A673 (cell line): ENCODE data around the gene CDH15. TPM values are rescaled to one million over a fixed set of nuclear protein-coding genes. Genes with fewer than 3 reads are reported as not detected.

ENCODE experiments used
- BruUV-seq: library from RNA; stranded (reverse); fragments of 400-500 nt; replicated peaks from 2 replicates; lab custom pipeline; 2021; lab: Mats Ljungman, UMichigan
- CTCF ChIA-PET: fragments of 300-600 bp; sonication (Branson Sonifier 250); formaldehyde crosslinking; loops from one replicate; lab custom pipeline; 2022; ENCODE audit warnings: antibody characterized with exemption; lab: Charles Lee
- POLR2A ChIA-PET: fragments of 300-600 bp; sonication (Branson Sonifier 250); formaldehyde crosslinking; loops from one replicate; lab custom pipeline; 2022; ENCODE audit warnings: antibody characterized with exemption; ENCODE audit not compliant: low non-redundant PET; lab: Charles Lee
- DNase-seq: peaks from one replicate; pipeline ENCODE4 v3.0.0-alpha.2; 2015; ENCODE audit warnings: low spot score
- H3K27ac ChIP-seq: fragments of 200-600 bp; sonication (generic); 2 replicates; pipeline ENCODE4 v1.5.1; 2016; ENCODE audit warnings: mixed run types, low read depth, mild to moderate bottlenecking, mixed read lengths, antibody characterized with exemption, low read length; ENCODE audit not compliant: poor library complexity, severe bottlenecking
- H3K27me3 ChIP-seq: fragments of 200-600 bp; sonication (generic); replicated peaks from 2 replicates; pipeline ENCODE4 v1.6.1; 2017; ENCODE audit warnings: mixed run types, low read depth, mild to moderate bottlenecking, mixed read lengths, antibody characterized with exemption, low read length; ENCODE audit not compliant: insufficient read depth, poor library complexity
- H3K36me3 ChIP-seq: fragments of 200-600 bp; sonication (generic); 2 replicates; pipeline ENCODE4 v1.6.1; 2016; ENCODE audit warnings: mixed run types, mild to moderate bottlenecking, mixed read lengths, antibody characterized with exemption, low read length; ENCODE audit not compliant: insufficient read depth, poor library complexity, severe bottlenecking
- H3K4me1 ChIP-seq: fragments of 200-600 bp; sonication (generic); 2 replicates; pipeline ENCODE4 v1.6.1; 2017; ENCODE audit warnings: mixed run types, mild to moderate bottlenecking, mixed read lengths, antibody characterized with exemption, low read length; ENCODE audit not compliant: insufficient read depth, poor library complexity, severe bottlenecking
- H3K4me3 ChIP-seq: fragments of 200-600 bp; sonication (generic); 2 replicates; pipeline ENCODE4 v1.5.1; 2016; ENCODE audit warnings: low read depth, mixed run types, mild to moderate bottlenecking, mixed read lengths, low read length; ENCODE audit not compliant: poor library complexity, severe bottlenecking
- H3K9me3 ChIP-seq: fragments of 200-600 bp; sonication (generic); 2 replicates; pipeline ENCODE4 v1.6.1; 2016; ENCODE audit warnings: mixed run types, low read depth, mild to moderate bottlenecking, mixed read lengths, antibody characterized with exemption, low read length; ENCODE audit not compliant: poor library complexity, severe bottlenecking
- CTCF ChIP-seq: fragments of 300-800, 200-600 bp; sonication (generic); conservative IDR thresholded peaks from 2 replicates; pipeline ENCODE4 v1.5.1; 2017; ENCODE audit warnings: low read depth, mild to moderate bottlenecking, antibody characterized with exemption, low read length, moderate library complexity, mixed read lengths
- EZH2 ChIP-seq: fragments of 200-600 bp; sonication (generic); IDR thresholded peaks from 2 replicates; pipeline ENCODE4 v1.6.1; 2017; ENCODE audit warnings: borderline replicate concordance, low read depth, mild to moderate bottlenecking, mixed read lengths, antibody characterized with exemption, low read length; ENCODE audit not compliant: poor library complexity, severe bottlenecking
- intact Hi-C: fragments of 100-400 bp; cut with micrococcal nuclease; formaldehyde crosslinking; loops from one replicate; pipeline ENCODE4 v1.10.0; 2022; ENCODE audit not compliant: unreplicated experiment
- total RNA-seq: library from RNA; stranded (reverse); gene quantifications from 2 replicates; pipeline ENCODE4 v1.2.3, GENCODE V29; 2021

CDH15 gene
- total RNA-seq, 1 experiment from 2014 or later: 0.13 TPM

DNA sequence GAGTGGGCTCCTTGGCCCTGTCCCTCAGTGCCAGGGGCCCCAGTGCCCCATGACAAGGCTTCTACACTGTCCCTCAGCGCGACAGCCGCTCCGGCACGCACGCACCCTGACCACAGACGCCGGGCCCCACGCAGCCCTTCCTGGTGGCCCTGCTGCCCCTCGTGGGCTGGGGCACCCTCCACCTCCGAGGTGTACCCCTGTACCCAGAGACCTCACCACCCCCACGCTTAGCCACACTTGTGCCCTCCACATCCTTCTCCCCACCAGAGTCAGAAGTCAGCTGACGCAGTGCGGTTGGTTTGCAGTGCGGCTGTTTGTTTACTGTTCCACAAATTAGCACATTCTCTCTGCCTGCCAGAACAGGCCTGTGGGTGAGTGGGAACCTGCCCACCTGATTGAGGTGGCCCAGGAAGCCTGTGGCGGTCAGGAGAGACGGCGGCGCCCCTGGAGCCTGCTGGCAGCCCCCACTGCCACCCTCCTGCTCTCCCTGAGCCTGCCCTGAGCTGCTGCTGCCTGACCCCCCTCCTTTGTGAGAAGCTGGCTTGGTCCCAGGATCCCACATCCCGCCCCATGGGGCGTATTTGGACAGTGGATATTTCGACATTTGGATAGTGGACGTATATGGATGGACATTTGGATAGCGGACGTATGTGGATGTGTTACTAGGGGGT, 38.0 kb upstream of the CDH15 start:
- no peak for DNase-seq
- intact Hi-C loops: no loop called here
- peaks cover 7% of the 10 kb centered on the region for H3K9me3 ChIP-seq
- H3K36me3 ChIP-seq: peaks cover 8% of the 10 kb centered on the region
- ChIA-PET POLR2A (no interaction called here), CTCF (no interaction called here)
- BruUV-seq: no TSS peak
- H3K27me3 ChIP-seq: no peaks in the 10 kb centered on the region
- H3K27ac ChIP-seq: no peak overlapping the region
- H3K4me3 ChIP-seq: no peak overlapping the region
- no peak for TF ChIP-seq CTCF
- TF ChIP-seq EZH2: no peak
- H3K4me1 ChIP-seq: peaks cover 12% of the 10 kb centered on the region

GRCh38 chr16:89134269-89134668, 37.3 kb upstream of the CDH15 start:
- Histone ChIP-seq H3K27me3 (no peaks in the 10 kb centered on the region), H3K27ac (no peak overlapping the region), H3K36me3 (peaks cover 8% of the 10 kb centered on the region), H3K4me1 (peaks cover 12% of the 10 kb centered on the region), H3K9me3 (peaks cover 7% of the 10 kb centered on the region), H3K4me3 (no peak overlapping the region)
- POLR2A ChIA-PET: no interaction called here
- TF ChIP-seq EZH2 (no peak), CTCF (no peak)
- no peak for DNase-seq
- intact Hi-C loops: no loop called here
- no TSS peak for BruUV-seq
- CTCF ChIA-PET: no interaction called here

GRCh38 chr16:89135166-89135565, 36.4 kb upstream of the CDH15 start:
- H3K36me3 ChIP-seq: peaks cover 8% of the 10 kb centered on the region
- ChIA-PET POLR2A (no interaction called here), CTCF (no interaction called here)
- intact Hi-C loops: no loop called here
- H3K9me3 ChIP-seq: peaks cover under 1% of the 10 kb centered on the region
- peaks cover 12% of the 10 kb centered on the region for H3K4me1 ChIP-seq
- no TSS peak for BruUV-seq
- H3K27me3 ChIP-seq: no peaks in the 10 kb centered on the region
- no peak overlapping the region for H3K4me3 ChIP-seq
- H3K27ac ChIP-seq: no peak overlapping the region
- no peak for DNase-seq
- TF ChIP-seq EZH2 (no peak), CTCF (no peak)
